SU-DHL-6 (cell line): ENCODE data around the gene FBXL16.

Experiments
- EZH2phosphoT487 ChIP-seq: fragments of 200-600 bp; sonication (generic), shearing (Covaris generic); conservative IDR thresholded peaks from 2 replicates; pipeline ENCODE4 v1.6.1; 2018; ENCODE audit warnings: mild to moderate bottlenecking, antibody characterized with exemption, low read length, moderate library complexity, mixed read lengths
- TF ChIP-seq, protein P1 (sequence below): fragments of 200-600 bp; sonication (generic); IDR thresholded peaks from one replicate; pipeline ENCODE4 v1.5.1; 2017; ENCODE audit warnings: antibody characterized with exemption, mild to moderate bottlenecking, low read length, moderate library complexity; ENCODE audit not compliant: insufficient read depth, poor library complexity, severe bottlenecking

- TF ChIP-seq, protein P1, sequence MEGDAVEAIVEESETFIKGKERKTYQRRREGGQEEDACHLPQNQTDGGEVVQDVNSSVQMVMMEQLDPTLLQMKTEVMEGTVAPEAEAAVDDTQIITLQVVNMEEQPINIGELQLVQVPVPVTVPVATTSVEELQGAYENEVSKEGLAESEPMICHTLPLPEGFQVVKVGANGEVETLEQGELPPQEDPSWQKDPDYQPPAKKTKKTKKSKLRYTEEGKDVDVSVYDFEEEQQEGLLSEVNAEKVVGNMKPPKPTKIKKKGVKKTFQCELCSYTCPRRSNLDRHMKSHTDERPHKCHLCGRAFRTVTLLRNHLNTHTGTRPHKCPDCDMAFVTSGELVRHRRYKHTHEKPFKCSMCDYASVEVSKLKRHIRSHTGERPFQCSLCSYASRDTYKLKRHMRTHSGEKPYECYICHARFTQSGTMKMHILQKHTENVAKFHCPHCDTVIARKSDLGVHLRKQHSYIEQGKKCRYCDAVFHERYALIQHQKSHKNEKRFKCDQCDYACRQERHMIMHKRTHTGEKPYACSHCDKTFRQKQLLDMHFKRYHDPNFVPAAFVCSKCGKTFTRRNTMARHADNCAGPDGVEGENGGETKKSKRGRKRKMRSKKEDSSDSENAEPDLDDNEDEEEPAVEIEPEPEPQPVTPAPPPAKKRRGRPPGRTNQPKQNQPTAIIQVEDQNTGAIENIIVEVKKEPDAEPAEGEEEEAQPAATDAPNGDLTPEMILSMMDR, result no peak
- no peak for TF ChIP-seq EZH2phosphoT487
Observed at GRCh38 chr16:730666-731509, 25.3 kb upstream of the FBXL16 start.
